Neutrophil (primary cell): ENCODE results near the gene ZSCAN23.

Source experiments
- H3K27ac ChIP-seq: fragments of 200-600 bp; sonication (generic); 2 replicates; pipeline ENCODE4 v1.5.1; 2016; ENCODE audit warnings: mild to moderate bottlenecking, moderate library complexity
- H3K27me3 ChIP-seq: fragments of 200-600 bp; sonication (generic); 2 replicates; pipeline ENCODE4 v1.6.0; 2016; ENCODE audit warnings: mild to moderate bottlenecking
- H3K36me3 ChIP-seq: fragments of 200-600 bp; sonication (generic); 2 replicates; pipeline ENCODE4 v1.5.1; 2017
- H3K4me1 ChIP-seq, 2 experiments: fragments of 200-600 bp in 1 of 2; sonication (generic) in 1 of 2; 1 replicate in 1 of 2; 2 replicates in 1 of 2; pipeline versions ENCODE4 v1.5.1 to v1.6.1; 2013 to 2016; ENCODE audit warnings: low read depth in 1 of 2, low read length in 1 of 2, mild to moderate bottlenecking in 1 of 2, moderate library complexity in 1 of 2; ENCODE audit not compliant: control insufficient read depth in 1 of 2, insufficient read depth in 1 of 2
- H3K4me3 ChIP-seq, 2 experiments: fragments of 200-600 bp in 1 of 2; sonication (generic) in 1 of 2; 1 replicate in 1 of 2; 2 replicates in 1 of 2; pipeline ENCODE4 v1.5.1; 2013 to 2016; ENCODE audit warnings: low read depth in 1 of 2, low read length in 1 of 2, mild to moderate bottlenecking in 1 of 2, moderate library complexity in 1 of 2
- H3K9me3 ChIP-seq: fragments of 200-600 bp; sonication (generic); 2 replicates; pipeline ENCODE4 v1.5.1; 2016
- CTCF ChIP-seq: fragments of 200-600 bp; sonication (generic); IDR thresholded peaks from 2 replicates; pipeline ENCODE4 v1.5.1; 2016; ENCODE audit warnings: antibody characterized with exemption

ZSCAN23 gene

GRCh38 chr6:28425944-28426541 lies 17.2 kb downstream of the ZSCAN23 start:
- no peaks in the 10 kb centered on the region for H3K9me3 ChIP-seq
- no peak overlapping the region for H3K4me3 ChIP-seq
- no peaks in the 10 kb centered on the region for H3K27me3 ChIP-seq
- no peaks in the 10 kb centered on the region for H3K4me1 ChIP-seq
- TF ChIP-seq CTCF = no peak
- H3K36me3 ChIP-seq = no peaks in the 10 kb centered on the region
- H3K27ac ChIP-seq = no peak overlapping the region

- H3K9me3 ChIP-seq = no peaks in the 10 kb centered on the region
- H3K27me3 ChIP-seq = no peaks in the 10 kb centered on the region
- H3K4me3 ChIP-seq = no peak overlapping the region
- no peaks in the 10 kb centered on the region for H3K4me1 ChIP-seq
- no peaks in the 10 kb centered on the region for H3K36me3 ChIP-seq
- no peak overlapping the region for H3K27ac ChIP-seq
- no peak for TF ChIP-seq CTCF
Observed at GRCh38 chr6:28424163-28424562, 19.1 kb downstream of the ZSCAN23 start.

- Histone ChIP-seq H3K27me3 (no peaks in the 10 kb centered on the region), H3K4me1 (no peaks in the 10 kb centered on the region), H3K4me3 (no peak overlapping the region), H3K36me3 (no peaks in the 10 kb centered on the region), H3K9me3 (no peaks in the 10 kb centered on the region), H3K27ac (no peak overlapping the region)
- TF ChIP-seq CTCF = no peak
Observed at GRCh38 chr6:28423546-28423945, 19.7 kb downstream of the ZSCAN23 start.

GRCh38 chr6:28413681-28414080 lies 29.6 kb downstream of the ZSCAN23 start:
- Histone ChIP-seq H3K9me3 (no peaks in the 10 kb centered on the region), H3K36me3 (no peaks in the 10 kb centered on the region), H3K27me3 (peaks cover 18% of the 10 kb centered on the region), H3K27ac (no peak overlapping the region), H3K4me3 (no peak overlapping the region), H3K4me1 (no peaks in the 10 kb centered on the region)
- no peak for TF ChIP-seq CTCF

- Histone ChIP-seq H3K4me1 (no peaks in the 10 kb centered on the region), H3K27ac (no peak overlapping the region), H3K36me3 (no peaks in the 10 kb centered on the region), H3K9me3 (no peaks in the 10 kb centered on the region), H3K27me3 (peaks cover 35% of the 10 kb centered on the region), H3K4me3 (no peak overlapping the region)
- TF ChIP-seq CTCF = no peak
Observed at GRCh38 chr6:28410767-28411166, 32.5 kb downstream of the ZSCAN23 start.
